Stomach (tissue), 4 donors: ENCODE data around the gene STXBP5L.

ENCODE experiments used
- EP300 ChIP-seq: sonication (generic); formaldehyde crosslinking; IDR thresholded peaks from one replicate; pipeline ENCODE4 v1.6.1; 2017; ENCODE audit warnings: antibody characterized with exemption
- TF ChIP-seq, protein P1 (sequence below), 7 experiments: fragments of 450-650 bp in 4 of 7; fragments of 200-600 bp in 3 of 7; sonication (generic) in 3 of 7; IDR thresholded peaks; one replicate each; pipeline ENCODE4 v1.5.1; 2016 to 2019; ENCODE audit warnings: antibody characterized with exemption in 7 of 7, control low read depth in 2 of 7, mild to moderate bottlenecking in 1 of 7

DNA sequence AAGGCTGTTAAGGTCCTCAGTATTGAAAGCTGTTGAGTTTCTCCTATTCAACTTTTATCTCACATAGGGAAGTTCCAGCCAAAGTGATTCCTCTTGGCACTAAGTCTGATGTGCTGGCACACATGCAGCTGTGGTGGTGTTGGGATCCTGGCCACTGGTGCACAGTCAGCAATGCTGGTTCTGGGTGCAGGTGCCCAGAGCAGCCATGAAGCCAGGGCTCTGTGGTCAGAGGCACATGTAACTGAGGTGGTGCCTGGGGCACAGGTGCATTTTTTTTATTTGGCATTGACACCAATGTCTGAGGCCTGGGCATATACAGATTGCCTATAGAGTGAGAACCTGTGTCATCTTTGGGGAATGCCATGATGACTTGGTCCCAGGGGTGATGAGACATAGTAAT is 366.4 kb downstream of the STXBP5L start:
- TF ChIP-seq, protein P1, sequence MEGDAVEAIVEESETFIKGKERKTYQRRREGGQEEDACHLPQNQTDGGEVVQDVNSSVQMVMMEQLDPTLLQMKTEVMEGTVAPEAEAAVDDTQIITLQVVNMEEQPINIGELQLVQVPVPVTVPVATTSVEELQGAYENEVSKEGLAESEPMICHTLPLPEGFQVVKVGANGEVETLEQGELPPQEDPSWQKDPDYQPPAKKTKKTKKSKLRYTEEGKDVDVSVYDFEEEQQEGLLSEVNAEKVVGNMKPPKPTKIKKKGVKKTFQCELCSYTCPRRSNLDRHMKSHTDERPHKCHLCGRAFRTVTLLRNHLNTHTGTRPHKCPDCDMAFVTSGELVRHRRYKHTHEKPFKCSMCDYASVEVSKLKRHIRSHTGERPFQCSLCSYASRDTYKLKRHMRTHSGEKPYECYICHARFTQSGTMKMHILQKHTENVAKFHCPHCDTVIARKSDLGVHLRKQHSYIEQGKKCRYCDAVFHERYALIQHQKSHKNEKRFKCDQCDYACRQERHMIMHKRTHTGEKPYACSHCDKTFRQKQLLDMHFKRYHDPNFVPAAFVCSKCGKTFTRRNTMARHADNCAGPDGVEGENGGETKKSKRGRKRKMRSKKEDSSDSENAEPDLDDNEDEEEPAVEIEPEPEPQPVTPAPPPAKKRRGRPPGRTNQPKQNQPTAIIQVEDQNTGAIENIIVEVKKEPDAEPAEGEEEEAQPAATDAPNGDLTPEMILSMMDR (IDR thresholded peaks at IDR 0.05) = no peak
- no peak for TF ChIP-seq EP300
